HepG2 (cell line): ENCODE measurements around the gene ZBTB46. TPM values are rescaled to one million over a fixed set of nuclear protein-coding genes. Genes with fewer than 3 reads are reported as not detected.

ENCODE experiments used
- BRD4 ChIP-seq: sonication (generic); formaldehyde crosslinking; IDR thresholded peaks from 2 replicates; pipeline ENCODE4 v1.4.0; 2020; ENCODE audit warnings: missing genetic modification reagents
- FOXK1 ChIP-seq: sonication (generic); formaldehyde crosslinking; IDR thresholded peaks from 2 replicates; pipeline ENCODE4 v1.4.0; 2020; ENCODE audit warnings: low read depth, missing genetic modification reagents, borderline replicate concordance
- IRF2 ChIP-seq: IDR thresholded peaks from 2 replicates; pipeline ENCODE4 v1.6.1; 2018; ENCODE audit warnings: missing genetic modification reagents, missing compliant biosample characterization
- NFE2 ChIP-seq: sonication (generic); formaldehyde crosslinking; IDR thresholded peaks from 2 replicates; pipeline ENCODE4 v1.4.0; 2020; ENCODE audit warnings: missing genetic modification reagents
- PAF1 ChIP-seq: IDR thresholded peaks from 2 replicates; pipeline ENCODE4 v1.6.1; 2016; ENCODE audit warnings: missing genetic modification reagents, missing compliant biosample characterization
- POLR2AphosphoS5 ChIP-seq: IDR thresholded peaks from 2 replicates; pipeline ENCODE4 v1.6.1; 2012; ENCODE audit warnings: low read depth, low read length
- PRDM4 ChIP-seq: sonication (generic); formaldehyde crosslinking; IDR thresholded peaks from 2 replicates; pipeline ENCODE4 v1.9.0; 2021; ENCODE audit warnings: missing genetic modification reagents, borderline replicate concordance
- SIN3A ChIP-seq: IDR thresholded peaks from 2 replicates; pipeline ENCODE4 v1.6.1; 2011; ENCODE audit warnings: low read depth, mild to moderate bottlenecking, control low read depth, low read length, borderline replicate concordance
- ZC3H4 ChIP-seq: sonication (generic); formaldehyde crosslinking; IDR thresholded peaks from 2 replicates; pipeline ENCODE4 v1.4.0; 2020; ENCODE audit warnings: missing genetic modification reagents, borderline replicate concordance
- ZHX2 ChIP-seq, 2 experiments: sonication (generic) in 1 of 2; formaldehyde crosslinking in 1 of 2; IDR thresholded peaks; 2 replicates each; pipeline versions ENCODE4 v1.6.1 to v1.9.0; 2014 to 2022; ENCODE audit warnings: antibody characterized with exemption in 1 of 2, borderline replicate concordance in 1 of 2, inconsistent platforms in 1 of 2, low read depth in 1 of 2, missing genetic modification reagents in 1 of 2
- ZNF44 ChIP-seq: sonication (generic); formaldehyde crosslinking; IDR thresholded peaks from 2 replicates; pipeline ENCODE4 v1.5.1; 2020; ENCODE audit warnings: mild to moderate bottlenecking, missing genetic modification reagents
- ZNF629 ChIP-seq: sonication (generic); formaldehyde crosslinking; conservative IDR thresholded peaks from 2 replicates; pipeline ENCODE4 v1.5.0; 2020; ENCODE audit warnings: missing genetic modification reagents
- ZNF883 ChIP-seq: sonication (generic); formaldehyde crosslinking; IDR thresholded peaks from 2 replicates; pipeline ENCODE4 v1.5.1; 2020; ENCODE audit warnings: mild to moderate bottlenecking, missing genetic modification reagents; ENCODE audit errors: not compliant biosample characterization
- polyA plus RNA-seq, 8 experiments: library from polyadenylated mRNA; depleted of rRNA in 3 of 8; stranded (reverse) in 7 of 8; unstranded in 1 of 8; fragments of >200 nt; fragmentation: Illumina TruSeq in 4 of 8; extraction: Trizol in 4 of 8; gene quantifications; 2 replicates each; pipeline versions ENCODE4 v1.2.1 to v1.2.3, GENCODE V29; 2011 to 2016; ENCODE audit warnings: low read depth in 4 of 8, missing spikeins in 1 of 8, mixed read lengths in 1 of 8; ENCODE audit not compliant: insufficient read depth in 1 of 8
- total RNA-seq, 5 experiments: library from RNA; depleted of rRNA; stranded (reverse); fragments of >200 nt; fragmentation: Illumina TruSeq; extraction: Trizol; gene quantifications; 2 replicates each; pipeline ENCODE4 v1.2.3, GENCODE V29; 2016; ENCODE audit warnings: low read depth in 1 of 5
- TF ChIP-seq, protein P1 (sequence below): sonication (generic); formaldehyde crosslinking; IDR thresholded peaks from 2 replicates; pipeline ENCODE4 v1.8.0; 2022; ENCODE audit warnings: mild to moderate bottlenecking, missing genetic modification reagents, borderline replicate concordance
- TF ChIP-seq, protein P2 (sequence below): sonication (generic); formaldehyde crosslinking; IDR thresholded peaks from 2 replicates; pipeline ENCODE4 v1.8.1; 2023; ENCODE audit warnings: mild to moderate bottlenecking, missing genetic modification reagents

ZBTB46 gene
- total and polyA plus RNA-seq, 2 of the 13 experiments (the other 11 are each of a cell fraction or from before 2014, with no cell fraction given), result 1.6 to 13.5 TPM

- TF ChIP-seq ZNF44 (no peak), IRF2 (CRISPR knock-in tag) (peak; percentile 9; the same call in 1 of the 2 replicates), ZNF629 (CRISPR knock-in tag) (0 out of 2 replicates have a peak, but pooled peaks have one; percentile 34), ZHX2 (IDR thresholded peaks at IDR 0.05; ENCODE audit: low read depth) (no peak), ZHX2 (CRISPR knock-in tag; IDR thresholded peaks at IDR 0.05; ENCODE audit: borderline replicate concordance) (peak; percentile 75; the same call in 1 of the 2 replicates), PAF1 (CRISPR knock-in tag) (0 out of 2 replicates have a peak, but pooled peaks have one; percentile 42), FOXK1 (CRISPR knock-in tag) (no peak), PRDM4 (CRISPR knock-in tag) (no peak), POLR2AphosphoS5 (peak; percentile 27; the same call in 1 of the 2 replicates), ZNF883 (CRISPR knock-in tag) (no peak), BRD4 (CRISPR knock-in tag) (no peak), SIN3A (no peak), ZC3H4 (CRISPR knock-in tag) (peak; percentile 57; the same call in 1 of the 2 replicates), NFE2 (no peak)
- TF ChIP-seq, protein P1, sequence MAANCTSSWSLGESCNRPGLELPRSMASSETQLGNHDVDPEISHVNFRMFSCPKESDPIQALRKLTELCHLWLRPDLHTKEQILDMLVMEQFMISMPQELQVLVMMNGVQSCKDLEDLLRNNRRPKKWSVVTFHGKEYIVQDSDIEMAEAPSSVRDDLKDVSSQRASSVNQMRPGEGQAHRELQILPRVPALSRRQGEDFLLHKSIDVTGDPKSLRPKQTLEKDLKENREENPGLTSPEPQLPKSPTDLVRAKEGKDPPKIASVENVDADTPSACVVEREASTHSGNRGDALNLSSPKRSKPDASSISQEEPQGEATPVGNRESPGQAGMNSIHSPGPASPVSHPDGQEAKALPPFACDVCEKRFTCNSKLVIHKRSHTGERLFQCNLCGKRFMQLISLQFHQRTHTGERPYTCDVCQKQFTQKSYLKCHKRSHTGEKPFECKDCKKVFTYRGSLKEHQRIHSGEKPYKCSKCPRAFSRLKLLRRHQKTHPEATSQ (CRISPR knock-in tag), result no peak
- TF ChIP-seq, protein P2, sequence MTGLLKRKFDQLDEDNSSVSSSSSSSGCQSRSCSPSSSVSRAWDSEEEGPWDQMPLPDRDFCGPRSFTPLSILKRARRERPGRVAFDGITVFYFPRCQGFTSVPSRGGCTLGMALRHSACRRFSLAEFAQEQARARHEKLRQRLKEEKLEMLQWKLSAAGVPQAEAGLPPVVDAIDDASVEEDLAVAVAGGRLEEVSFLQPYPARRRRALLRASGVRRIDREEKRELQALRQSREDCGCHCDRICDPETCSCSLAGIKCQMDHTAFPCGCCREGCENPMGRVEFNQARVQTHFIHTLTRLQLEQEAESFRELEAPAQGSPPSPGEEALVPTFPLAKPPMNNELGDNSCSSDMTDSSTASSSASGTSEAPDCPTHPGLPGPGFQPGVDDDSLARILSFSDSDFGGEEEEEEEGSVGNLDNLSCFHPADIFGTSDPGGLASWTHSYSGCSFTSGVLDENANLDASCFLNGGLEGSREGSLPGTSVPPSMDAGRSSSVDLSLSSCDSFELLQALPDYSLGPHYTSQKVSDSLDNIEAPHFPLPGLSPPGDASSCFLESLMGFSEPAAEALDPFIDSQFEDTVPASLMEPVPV (CRISPR knock-in tag), result no peak
Observed at GRCh38 chr20:63859166-63859699, 28.2 kb upstream of the ZBTB46 start (continued).
